ENCODE measurements around the gene WDR59.
"Not testable (repeated sequence)": the region's sequence is repeated elsewhere in the genome, so short reads cannot be mapped to it uniquely, and the experiment has no call there.

Gene WDR59

DNA sequence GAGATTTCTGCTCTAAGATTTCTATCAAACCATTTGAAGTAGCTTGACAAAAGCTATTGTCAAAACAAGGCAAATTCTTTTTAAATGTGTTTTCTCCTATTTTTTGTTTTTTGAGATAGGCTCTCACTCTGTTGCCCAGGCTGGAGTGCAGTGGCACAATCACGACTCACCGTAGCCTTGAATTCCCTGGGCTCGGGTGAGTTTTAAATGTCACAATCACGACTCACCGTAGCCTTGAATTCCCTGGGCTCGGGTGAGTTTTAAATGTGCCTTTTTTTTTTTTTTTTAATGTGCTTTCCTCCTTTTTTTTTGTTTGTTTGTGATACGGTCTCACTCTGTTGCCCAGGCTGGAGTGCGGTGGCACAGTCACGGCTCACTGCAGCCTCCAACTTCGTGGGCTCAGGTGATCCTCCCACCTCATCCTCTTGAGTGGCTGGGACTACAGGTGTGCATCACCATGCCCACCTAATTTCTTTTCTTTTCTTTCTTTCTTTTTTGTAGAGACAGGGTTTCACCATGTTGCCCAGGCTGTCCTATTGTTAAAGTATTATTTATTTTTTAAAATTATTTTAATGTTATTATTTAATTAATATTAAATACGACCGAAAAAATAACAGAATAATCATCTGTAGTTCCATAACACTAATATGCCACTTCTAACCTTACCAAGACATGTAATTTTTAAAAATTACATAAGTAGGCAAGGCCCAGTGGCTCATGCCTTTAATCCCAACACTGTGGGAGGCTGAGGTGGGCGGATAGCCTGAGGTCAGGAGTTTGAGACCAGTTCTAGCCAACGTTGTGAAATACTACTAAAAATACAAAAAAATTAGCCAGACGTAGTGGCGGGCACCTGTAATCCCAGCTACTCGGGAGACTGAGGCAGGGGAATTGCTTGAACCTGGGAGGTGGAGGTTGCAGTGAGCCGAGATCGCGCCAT lies 140.6 kb downstream of the WDR59 start:
- Histone ChIP-seq H3K27me3 (replicated peaks; ENCODE audit: insufficient read depth, low read length) (no peaks in the 10 kb centered on the region), H3K79me2 (ENCODE audit: low read length) (no peaks in the 10 kb centered on the region), H3K9ac (ENCODE audit: low read length) (no peak overlapping the region), H3K4me2 (ENCODE audit: low read depth, low read length) (no peak overlapping the region), H3K4me3 (ENCODE audit: low read length) (no peak overlapping the region), H3K4me1 (ENCODE audit: low read length) (no peaks in the 10 kb centered on the region), H3K36me3 (replicated peaks; ENCODE audit: insufficient read depth, low read length) (no peaks in the 10 kb centered on the region), H4K20me1 (ENCODE audit: insufficient read depth, low read length) (no peaks in the 10 kb centered on the region), H2AFZ (ENCODE audit: low read length) (no peak overlapping the region), H3K27ac (ENCODE audit: low read length) (no peak overlapping the region), H3K9me2 (replicated peaks; ENCODE audit: insufficient read depth, low read length) (no peaks in the 10 kb centered on the region), H3K9me3 (replicated peaks; ENCODE audit: insufficient read depth, low read length) (no peaks in the 10 kb centered on the region), H3F3A (ENCODE audit: insufficient read depth, low read length) (no peaks in the 10 kb centered on the region)
- DNase-seq = no peak
- TF ChIP-seq EZH2 (optimal IDR thresholded peaks at IDR 0.05; ENCODE audit: low read depth, low read length) (no peak), EZH2phosphoT487 (IDR thresholded peaks at IDR 0.05; ENCODE audit: low read length) (no peak)
- TF ChIP-seq, protein P1, sequence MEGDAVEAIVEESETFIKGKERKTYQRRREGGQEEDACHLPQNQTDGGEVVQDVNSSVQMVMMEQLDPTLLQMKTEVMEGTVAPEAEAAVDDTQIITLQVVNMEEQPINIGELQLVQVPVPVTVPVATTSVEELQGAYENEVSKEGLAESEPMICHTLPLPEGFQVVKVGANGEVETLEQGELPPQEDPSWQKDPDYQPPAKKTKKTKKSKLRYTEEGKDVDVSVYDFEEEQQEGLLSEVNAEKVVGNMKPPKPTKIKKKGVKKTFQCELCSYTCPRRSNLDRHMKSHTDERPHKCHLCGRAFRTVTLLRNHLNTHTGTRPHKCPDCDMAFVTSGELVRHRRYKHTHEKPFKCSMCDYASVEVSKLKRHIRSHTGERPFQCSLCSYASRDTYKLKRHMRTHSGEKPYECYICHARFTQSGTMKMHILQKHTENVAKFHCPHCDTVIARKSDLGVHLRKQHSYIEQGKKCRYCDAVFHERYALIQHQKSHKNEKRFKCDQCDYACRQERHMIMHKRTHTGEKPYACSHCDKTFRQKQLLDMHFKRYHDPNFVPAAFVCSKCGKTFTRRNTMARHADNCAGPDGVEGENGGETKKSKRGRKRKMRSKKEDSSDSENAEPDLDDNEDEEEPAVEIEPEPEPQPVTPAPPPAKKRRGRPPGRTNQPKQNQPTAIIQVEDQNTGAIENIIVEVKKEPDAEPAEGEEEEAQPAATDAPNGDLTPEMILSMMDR (IDR thresholded peaks at IDR 0.05; ENCODE audit: low read length) = no peak

DNA sequence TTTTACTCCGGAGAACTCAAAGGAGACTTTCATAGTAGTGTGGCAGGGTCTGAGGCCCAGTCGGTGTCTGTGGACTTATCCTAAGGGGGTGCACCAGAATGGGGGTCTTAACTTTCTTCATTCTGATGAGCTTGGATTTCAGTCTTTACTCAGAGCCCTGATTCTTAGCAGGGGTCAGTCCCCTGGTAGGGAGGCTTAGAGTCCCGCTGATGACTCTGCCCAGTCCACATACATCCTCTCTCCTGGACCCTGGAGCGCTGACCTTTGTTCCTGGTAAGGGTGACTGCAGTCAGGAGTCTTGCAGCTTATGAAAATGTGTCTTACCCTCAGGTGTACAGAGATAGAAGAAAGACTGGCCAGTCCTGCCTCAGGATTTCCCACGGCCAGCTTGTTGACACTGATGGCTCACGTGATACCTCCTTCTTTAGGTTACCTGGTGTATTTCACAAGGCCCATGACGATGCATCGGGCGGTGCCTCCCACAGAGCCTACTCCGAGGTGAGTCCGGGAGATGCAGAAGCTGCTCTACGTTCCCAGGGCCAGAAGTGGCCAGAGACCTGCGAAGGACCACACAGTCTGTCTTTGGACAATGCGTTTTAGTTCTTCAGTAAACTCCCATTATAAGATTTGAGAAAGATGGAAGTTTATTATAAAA lies 141.4 kb downstream of the WDR59 start:
- not testable (repeated sequence) for H3K27ac ChIP-seq (ENCODE audit: low read length); H2AFZ ChIP-seq (ENCODE audit: low read length); H3K9ac ChIP-seq (ENCODE audit: low read length); H4K20me1 ChIP-seq (ENCODE audit: insufficient read depth, low read length); H3K4me1 ChIP-seq (ENCODE audit: low read length); H3K9me2 ChIP-seq (replicated peaks; ENCODE audit: insufficient read depth, low read length); H3F3A ChIP-seq (ENCODE audit: insufficient read depth, low read length); H3K4me2 ChIP-seq (ENCODE audit: low read depth, low read length); H3K27me3 ChIP-seq (replicated peaks; ENCODE audit: insufficient read depth, low read length); DNase-seq; H3K4me3 ChIP-seq (ENCODE audit: low read length); H3K79me2 ChIP-seq (ENCODE audit: low read length); H3K36me3 ChIP-seq (replicated peaks; ENCODE audit: insufficient read depth, low read length); H3K9me3 ChIP-seq (replicated peaks; ENCODE audit: insufficient read depth, low read length)

DNA sequence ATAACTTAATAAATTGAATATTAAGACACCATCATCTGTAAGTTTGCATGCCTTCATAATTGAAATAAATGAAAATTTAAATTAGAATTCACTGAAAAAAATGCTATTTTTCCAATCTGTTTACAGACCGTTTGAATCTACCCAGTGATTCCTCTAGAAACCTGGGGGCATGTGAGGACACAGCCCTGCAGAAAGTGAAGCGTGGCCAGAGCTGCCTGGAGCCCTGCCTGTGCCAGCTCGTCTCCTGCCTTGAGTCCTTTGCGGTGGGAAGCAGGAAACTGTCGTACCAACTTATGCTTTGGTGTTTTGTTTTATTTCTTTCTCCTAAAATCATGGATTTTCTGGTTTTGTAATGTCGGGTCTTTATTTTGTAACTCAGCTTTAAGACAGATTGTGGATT lies 142.5 kb downstream of the WDR59 start:
- TF ChIP-seq EZH2 (optimal IDR thresholded peaks at IDR 0.05; ENCODE audit: low read depth, low read length) (no peak), EZH2phosphoT487 (IDR thresholded peaks at IDR 0.05; ENCODE audit: low read length) (no peak)
- TF ChIP-seq, protein P1 (IDR thresholded peaks at IDR 0.05; ENCODE audit: low read length) = no peak

More for the DNA sequence above, 142.5 kb downstream of the WDR59 start:
- Histone ChIP-seq H3K9me3 (replicated peaks; ENCODE audit: insufficient read depth, low read length) (no peaks in the 10 kb centered on the region), H4K20me1 (ENCODE audit: insufficient read depth, low read length) (no peaks in the 10 kb centered on the region), H2AFZ (ENCODE audit: low read length) (no peak overlapping the region), H3K27ac (ENCODE audit: low read length) (no peak overlapping the region), H3K4me1 (ENCODE audit: low read length) (no peaks in the 10 kb centered on the region), H3K9me2 (replicated peaks; ENCODE audit: insufficient read depth, low read length) (no peaks in the 10 kb centered on the region), H3K9ac (ENCODE audit: low read length) (no peak overlapping the region), H3K36me3 (replicated peaks; ENCODE audit: insufficient read depth, low read length) (no peaks in the 10 kb centered on the region), H3F3A (ENCODE audit: insufficient read depth, low read length) (no peaks in the 10 kb centered on the region), H3K4me3 (ENCODE audit: low read length) (no peak overlapping the region), H3K27me3 (replicated peaks; ENCODE audit: insufficient read depth, low read length) (no peaks in the 10 kb centered on the region), H3K4me2 (ENCODE audit: low read depth, low read length) (no peak overlapping the region), H3K79me2 (ENCODE audit: low read length) (no peaks in the 10 kb centered on the region)
- DNase-seq = no peak
